Measurements from ENCODE around the gene SKIL.

- TF ChIP-seq CTCF (conservative IDR thresholded peaks at IDR 0.05), result no peak
- TF ChIP-seq ZFX (IDR thresholded peaks at IDR 0.05), result no peak
Measured at GRCh38 chr3:170363471-170363994, 6.0 kb downstream of the SKIL start.

Data from C4-2B (cell line).